MCF 10A (cell line): ENCODE data around the gene RAB31. TPM values are rescaled to one million over a fixed set of nuclear protein-coding genes. Genes with fewer than 3 reads are reported as not detected.
"Not testable (repeated sequence)": the region's sequence is repeated elsewhere in the genome, so short reads cannot be mapped to it uniquely, and the experiment has no call there.

ENCODE experiments used
- BruUV-seq: library from RNA; stranded (reverse); fragments of 400-500 nt; replicated peaks from 2 replicates; lab custom pipeline; 2021; lab: Mats Ljungman, UMichigan
- CTCF ChIA-PET: fragments of 300-600 bp; sonication (Branson Sonifier 250); formaldehyde crosslinking; extraction: SDS; loops from one replicate; lab custom pipeline; 2021; ENCODE audit warnings: antibody characterized with exemption, inconsistent platforms; lab: Yijun Ruan, JAX
- POLR2A ChIA-PET: fragments of 300-600, 350-650 bp; sonication (Branson Sonifier 250); formaldehyde crosslinking; extraction: SDS; loops from one replicate; lab custom pipeline; 2020; ENCODE audit warnings: antibody characterized with exemption, inconsistent platforms; lab: Yijun Ruan, JAX
- DNase-seq: peaks from one replicate; pipeline ENCODE4 v3.0.0-alpha.2; 2018; ENCODE audit not compliant: unreplicated experiment
- H3K27ac Mint-ChIP-seq: one replicate; pipeline ENCODE4 v1.8.0; 2022; ENCODE audit warnings: mild to moderate bottlenecking, low read depth, mixed read lengths; ENCODE audit not compliant: unreplicated experiment
- H3K27me3 Mint-ChIP-seq: one replicate; pipeline ENCODE4 v1.8.0; 2022; ENCODE audit warnings: mixed read lengths; ENCODE audit not compliant: insufficient read depth, unreplicated experiment
- H3K36me3 Mint-ChIP-seq: one replicate; pipeline ENCODE4 v1.8.0; 2022; ENCODE audit warnings: mild to moderate bottlenecking, moderate library complexity, mixed read lengths; ENCODE audit not compliant: insufficient read depth, unreplicated experiment
- H3K4me1 Mint-ChIP-seq: one replicate; pipeline ENCODE4 v1.8.0; 2022; ENCODE audit warnings: mixed read lengths; ENCODE audit not compliant: insufficient read depth, unreplicated experiment
- H3K4me3 Mint-ChIP-seq: one replicate; pipeline ENCODE4 v1.8.0; 2022; ENCODE audit warnings: mild to moderate bottlenecking, moderate library complexity, mixed read lengths; ENCODE audit not compliant: unreplicated experiment
- H3K9me3 Mint-ChIP-seq: one replicate; pipeline ENCODE4 v1.8.0; 2022; ENCODE audit warnings: mixed read lengths; ENCODE audit not compliant: unreplicated experiment
- intact Hi-C: fragments of 100-400 bp; cut with micrococcal nuclease; formaldehyde crosslinking; loops from 2 replicates; pipeline ENCODE4 v1.14.1; 2022
- total RNA-seq: library from RNA; stranded (reverse); gene quantifications from 2 replicates; pipeline ENCODE4 v1.2.3, GENCODE V29; 2022
- TF ChIP-seq, protein P1 (sequence below): fragments of 200-600 bp; IDR thresholded peaks from one replicate; pipeline ENCODE4 v1.8.0; 2022; ENCODE audit warnings: antibody characterized with exemption, mild to moderate bottlenecking; ENCODE audit not compliant: unreplicated experiment

RAB31 gene
- total RNA-seq, 1 experiment from 2014 or later: 6.1 TPM

GRCh38 chr18:9894454-9895068 is 186.5 kb downstream of the RAB31 start:
- H3K4me3 Mint-ChIP-seq: no peak overlapping the region
- ChIA-PET POLR2A (interaction anchor here (0.6 to 1.5 kb wide), 5 partner anchors 19 to 93 kb away, joined by 3 to 7 read pairs (median 5); partner anchors contain the start of gene VAPA), CTCF (interaction anchor here (0.7 to 0.8 kb wide), 2 partner anchors 45 to 1673 kb away, joined by 3 to 4 read pairs; no protein-coding TSS in a partner anchor)
- BruUV-seq: no TSS peak
- DNase-seq: no peak
- TF ChIP-seq, protein P1, sequence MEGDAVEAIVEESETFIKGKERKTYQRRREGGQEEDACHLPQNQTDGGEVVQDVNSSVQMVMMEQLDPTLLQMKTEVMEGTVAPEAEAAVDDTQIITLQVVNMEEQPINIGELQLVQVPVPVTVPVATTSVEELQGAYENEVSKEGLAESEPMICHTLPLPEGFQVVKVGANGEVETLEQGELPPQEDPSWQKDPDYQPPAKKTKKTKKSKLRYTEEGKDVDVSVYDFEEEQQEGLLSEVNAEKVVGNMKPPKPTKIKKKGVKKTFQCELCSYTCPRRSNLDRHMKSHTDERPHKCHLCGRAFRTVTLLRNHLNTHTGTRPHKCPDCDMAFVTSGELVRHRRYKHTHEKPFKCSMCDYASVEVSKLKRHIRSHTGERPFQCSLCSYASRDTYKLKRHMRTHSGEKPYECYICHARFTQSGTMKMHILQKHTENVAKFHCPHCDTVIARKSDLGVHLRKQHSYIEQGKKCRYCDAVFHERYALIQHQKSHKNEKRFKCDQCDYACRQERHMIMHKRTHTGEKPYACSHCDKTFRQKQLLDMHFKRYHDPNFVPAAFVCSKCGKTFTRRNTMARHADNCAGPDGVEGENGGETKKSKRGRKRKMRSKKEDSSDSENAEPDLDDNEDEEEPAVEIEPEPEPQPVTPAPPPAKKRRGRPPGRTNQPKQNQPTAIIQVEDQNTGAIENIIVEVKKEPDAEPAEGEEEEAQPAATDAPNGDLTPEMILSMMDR: no peak
- no peaks in the 10 kb centered on the region for H3K27me3 Mint-ChIP-seq
- intact Hi-C loops: no loop called here
- no peaks in the 10 kb centered on the region for H3K36me3 Mint-ChIP-seq
- H3K4me1 Mint-ChIP-seq: peaks cover 7% of the 10 kb centered on the region
- no peaks in the 10 kb centered on the region for H3K9me3 Mint-ChIP-seq
- peak overlapping the region; percentile 36 for H3K27ac Mint-ChIP-seq

- intact Hi-C loops: no loop called here
- CTCF ChIA-PET: interaction anchor here (0.9 kb wide), 1 partner anchor 54 kb away, joined by 4 read pairs; no protein-coding TSS in a partner anchor
These were observed 189.0 kb downstream of the RAB31 start for GRCh38 chr18:9897129-9897528.

DNA sequence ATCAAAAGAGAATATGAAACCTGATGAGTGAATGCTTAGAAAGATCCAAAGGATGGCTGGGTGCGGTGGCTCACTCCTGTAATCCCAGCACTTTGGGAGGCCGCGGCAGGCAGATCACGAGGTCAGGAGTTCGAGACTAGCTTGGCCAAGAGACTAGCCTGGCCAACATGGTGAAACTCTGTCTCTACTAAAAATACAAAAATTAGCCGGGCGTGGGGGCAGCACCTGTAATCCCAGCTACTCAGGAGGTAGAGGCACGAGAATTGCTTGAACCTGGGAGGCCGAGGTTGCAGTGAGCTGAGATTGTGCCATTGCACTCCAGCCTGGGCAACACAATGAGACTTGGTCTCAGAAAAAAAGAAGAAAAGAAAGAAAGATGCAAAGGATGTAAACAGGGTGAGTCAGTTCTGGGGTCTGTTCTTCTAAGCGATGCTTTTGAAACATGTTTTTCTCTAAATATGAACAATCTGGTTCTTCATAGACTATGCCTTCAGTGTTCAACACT is 189.7 kb downstream of the RAB31 start:
- H3K4me3 Mint-ChIP-seq, H3K27me3 Mint-ChIP-seq, H3K9me3 Mint-ChIP-seq, H3K4me1 Mint-ChIP-seq, BruUV-seq, H3K27ac Mint-ChIP-seq, intact Hi-C loops, DNase-seq, H3K36me3 Mint-ChIP-seq: not testable (repeated sequence)
- ChIA-PET POLR2A (interaction anchor here (0.7 to 2.1 kb wide), 2 partner anchors 16 to 60 kb away, joined by 3 to 11 read pairs; partner anchors contain the start of gene VAPA), CTCF (interaction anchor here (0.9 to 1.0 kb wide), 2 partner anchors 40 to 53 kb away, joined by 3 to 4 read pairs; no protein-coding TSS in a partner anchor)

More at GRCh38 chr18:9897129-9897528, 189.0 kb downstream of the RAB31 start:
- DNase-seq: no peak
- no TSS peak for BruUV-seq
- H3K36me3 Mint-ChIP-seq: no peaks in the 10 kb centered on the region
- POLR2A ChIA-PET: interaction anchor here (0.7 to 0.9 kb wide), 2 partner anchors 8 to 61 kb away, joined by 3 read pairs; no protein-coding TSS in a partner anchor
- TF ChIP-seq, protein P1: no peak
- H3K27ac Mint-ChIP-seq: no peak overlapping the region
- no peaks in the 10 kb centered on the region for H3K9me3 Mint-ChIP-seq
- H3K4me1 Mint-ChIP-seq: peaks cover 7% of the 10 kb centered on the region
- no peak overlapping the region for H3K4me3 Mint-ChIP-seq
- no peaks in the 10 kb centered on the region for H3K27me3 Mint-ChIP-seq

DNA sequence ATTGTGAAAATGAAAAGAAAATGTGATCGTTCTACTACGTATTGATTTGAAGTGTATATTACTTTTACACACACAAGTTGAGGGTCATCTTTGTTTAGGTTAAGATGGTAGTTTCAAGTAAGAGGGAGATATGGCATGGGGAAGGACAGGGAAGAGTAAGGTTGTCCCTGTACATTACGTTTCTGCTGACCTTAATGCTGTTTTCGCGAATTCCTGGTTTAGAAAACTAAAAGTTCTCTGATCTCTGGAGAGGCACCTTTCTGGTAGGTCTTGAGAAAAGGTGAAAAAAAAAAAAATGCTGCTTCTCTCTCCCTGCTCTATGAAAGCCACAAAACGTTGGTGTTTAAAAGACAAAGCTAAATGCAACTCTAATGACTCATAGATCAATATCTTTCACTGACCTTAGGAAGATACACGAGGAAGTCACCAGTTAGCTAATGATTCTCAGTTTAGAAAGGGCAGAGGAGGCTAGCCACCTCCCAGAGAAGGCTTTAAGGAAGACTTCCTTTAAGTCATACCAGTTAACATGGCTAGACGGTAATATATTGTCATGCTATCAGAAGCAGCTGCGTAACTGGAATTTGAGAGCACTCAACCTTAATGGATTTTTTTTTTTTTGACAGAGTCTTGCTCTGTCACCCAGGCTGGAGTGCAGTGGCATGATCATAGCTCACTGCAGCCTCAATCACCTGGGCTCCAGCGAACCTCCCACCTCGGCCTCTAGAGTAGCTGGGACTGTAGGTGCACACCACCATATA is 190.9 kb downstream of the RAB31 start:
- H3K9me3 Mint-ChIP-seq: no peaks in the 10 kb centered on the region
- no TSS peak for BruUV-seq
- no peak for DNase-seq
- H3K36me3 Mint-ChIP-seq: no peaks in the 10 kb centered on the region
- no peak overlapping the region for H3K27ac Mint-ChIP-seq
- no peaks in the 10 kb centered on the region for H3K27me3 Mint-ChIP-seq
- peaks cover 7% of the 10 kb centered on the region for H3K4me1 Mint-ChIP-seq
- intact Hi-C loops: no loop called here
- TF ChIP-seq, protein P1: no peak
- no peak overlapping the region for H3K4me3 Mint-ChIP-seq
- ChIA-PET POLR2A (interaction anchor here (0.7 to 2.1 kb wide), 6 partner anchors 13 to 882 kb away, joined by 3 to 11 read pairs (median 4); partner anchors contain the start of genes TXNDC2 and VAPA), CTCF (interaction anchor here (0.6 to 1.2 kb wide), 5 partner anchors 41 to 324 kb away, joined by 3 to 4 read pairs (median 3); no protein-coding TSS in a partner anchor)

GRCh38 chr18:9899550-9899930 is 191.4 kb downstream of the RAB31 start:
- intact Hi-C loops, DNase-seq, H3K27ac Mint-ChIP-seq, H3K36me3 Mint-ChIP-seq, H3K4me3 Mint-ChIP-seq, H3K27me3 Mint-ChIP-seq, BruUV-seq, H3K4me1 Mint-ChIP-seq, H3K9me3 Mint-ChIP-seq: not testable (repeated sequence)
- CTCF ChIA-PET: interaction anchor here (0.6 to 1.2 kb wide), 4 partner anchors 108 to 324 kb away, joined by 3 to 4 read pairs (median 3); no protein-coding TSS in a partner anchor
- POLR2A ChIA-PET: interaction anchor here (0.7 to 2.1 kb wide), 5 partner anchors 13 to 882 kb away, joined by 3 to 11 read pairs (median 5); partner anchors contain the start of genes TXNDC2 and VAPA
